ENCODE measurements around the gene ARHGAP31. TPM values are rescaled to one million over a fixed set of nuclear protein-coding genes. Genes with fewer than 3 reads are reported as not detected.

Gene ARHGAP31
- total RNA-seq, 4 donors from 2014 or later, result 6.2 to 9.7 (median 7.3) TPM

- no peaks in the 10 kb centered on the region for H3K9me3 ChIP-seq
- ATAC-seq (no peak), DNase-seq (no peak)
- H3K4me3 ChIP-seq, result no peak overlapping the region
- H3K27ac ChIP-seq, result no peak overlapping the region
- in situ Hi-C loops (cut with MboI; ENCODE audit: low sequenced_read_pairs in 4 of 4), result no loop called here
- intact Hi-C loops (cut with DNase I; ENCODE audit: low total_unique reads), result no loop called here
- TF ChIP-seq CTCF (IDR thresholded peaks at IDR 0.05 in 4 of 5, conservative IDR thresholded peaks at IDR 0.05 in 1 of 5) (no peak), POLR2A (IDR thresholded peaks at IDR 0.05) (no peak)
- no peaks in the 10 kb centered on the region for H3K27me3 ChIP-seq
- no peaks in the 10 kb centered on the region for H3K36me3 ChIP-seq
- peaks cover 0 to 10% of the 10 kb centered on the region in 2 donors for H3K4me1 ChIP-seq
These were observed 30.7 kb downstream of the ARHGAP31 start for GRCh38 chr3:119324899-119325298.

GRCh38 chr3:119326976-119327375 lies 32.8 kb downstream of the ARHGAP31 start:
- no peak overlapping the region for H3K27ac ChIP-seq
- no peak for DNase-seq
- TF ChIP-seq CTCF (IDR thresholded peaks at IDR 0.05 in 4 of 5, conservative IDR thresholded peaks at IDR 0.05 in 1 of 5) (no peak), POLR2A (IDR thresholded peaks at IDR 0.05) (no peak)
- no peaks in the 10 kb centered on the region for H3K36me3 ChIP-seq
- in situ Hi-C loops (cut with MboI; ENCODE audit: low sequenced_read_pairs in 4 of 4) (no loop called here), intact Hi-C loops (cut with DNase I; ENCODE audit: low total_unique reads) (no loop called here)
- ATAC-seq, result no peak
- peaks cover 0 to 8% of the 10 kb centered on the region in 2 donors for H3K4me1 ChIP-seq
- H3K9me3 ChIP-seq, result no peaks in the 10 kb centered on the region
- H3K4me3 ChIP-seq, result no peak overlapping the region
- no peaks in the 10 kb centered on the region for H3K27me3 ChIP-seq

- TF ChIP-seq POLR2A (IDR thresholded peaks at IDR 0.05), result no peak
- no peak for TF ChIP-seq CTCF (IDR thresholded peaks at IDR 0.05 in 4 of 5, conservative IDR thresholded peaks at IDR 0.05 in 1 of 5)
- Histone ChIP-seq H3K9me3 (no peaks in the 10 kb centered on the region), H3K4me1 (peaks cover 0 to 2% of the 10 kb centered on the region in 2 donors), H3K36me3 (no peaks in the 10 kb centered on the region), H3K4me3 (no peak overlapping the region), H3K27me3 (no peaks in the 10 kb centered on the region), H3K27ac (no peak overlapping the region)
- DNase-seq (no peak), ATAC-seq (no peak)
- in situ Hi-C loops (cut with MboI; ENCODE audit: low sequenced_read_pairs in 4 of 4) (no loop called here), intact Hi-C loops (cut with DNase I; ENCODE audit: low total_unique reads) (no loop called here)
These were observed 35.4 kb downstream of the ARHGAP31 start for GRCh38 chr3:119329551-119329950.

GRCh38 chr3:119330181-119330580 lies 36.0 kb downstream of the ARHGAP31 start:
- ATAC-seq (no peak), DNase-seq (no peak)
- H3K9me3 ChIP-seq, result no peaks in the 10 kb centered on the region
- H3K4me3 ChIP-seq, result no peak overlapping the region
- no peaks in the 10 kb centered on the region for H3K36me3 ChIP-seq
- H3K27ac ChIP-seq, result no peak overlapping the region
- in situ Hi-C loops (cut with MboI; ENCODE audit: low sequenced_read_pairs in 4 of 4) (no loop called here), intact Hi-C loops (cut with DNase I; ENCODE audit: low total_unique reads) (no loop called here)
- TF ChIP-seq POLR2A (IDR thresholded peaks at IDR 0.05) (no peak), CTCF (IDR thresholded peaks at IDR 0.05 in 4 of 5, conservative IDR thresholded peaks at IDR 0.05 in 1 of 5) (no peak)
- peaks cover 0 to 3% of the 10 kb centered on the region in 2 donors for H3K4me1 ChIP-seq
- H3K27me3 ChIP-seq, result no peaks in the 10 kb centered on the region

- Histone ChIP-seq H3K4me3 (no peak overlapping the region), H3K4me1 (peaks cover 0 to 3% of the 10 kb centered on the region in 2 donors), H3K36me3 (no peaks in the 10 kb centered on the region), H3K9me3 (no peaks in the 10 kb centered on the region), H3K27me3 (no peaks in the 10 kb centered on the region), H3K27ac (no peak overlapping the region)
- DNase-seq (no peak), ATAC-seq (no peak)
- TF ChIP-seq CTCF (IDR thresholded peaks at IDR 0.05 in 4 of 5, conservative IDR thresholded peaks at IDR 0.05 in 1 of 5), result no peak
- TF ChIP-seq POLR2A (IDR thresholded peaks at IDR 0.05), result no peak
- in situ Hi-C loops (cut with MboI; ENCODE audit: low sequenced_read_pairs in 4 of 4), result no loop called here
- intact Hi-C loops (cut with DNase I; ENCODE audit: low total_unique reads), result no loop called here
These were observed 36.7 kb downstream of the ARHGAP31 start for GRCh38 chr3:119330858-119331257.
